NCI-H2029 treated with DMSO at 0.1 percent for 48 hours (cell line): ENCODE results near the gene SLC35E4.
"Not testable (repeated sequence)": the region's sequence is repeated elsewhere in the genome, so short reads cannot be mapped to it uniquely, and the experiment has no call there.

Experiments used
- DNase-seq: peaks from one replicate; lab custom pipeline; 2025; lab: John Stamatoyannopoulos, UW

Gene SLC35E4

DNA sequence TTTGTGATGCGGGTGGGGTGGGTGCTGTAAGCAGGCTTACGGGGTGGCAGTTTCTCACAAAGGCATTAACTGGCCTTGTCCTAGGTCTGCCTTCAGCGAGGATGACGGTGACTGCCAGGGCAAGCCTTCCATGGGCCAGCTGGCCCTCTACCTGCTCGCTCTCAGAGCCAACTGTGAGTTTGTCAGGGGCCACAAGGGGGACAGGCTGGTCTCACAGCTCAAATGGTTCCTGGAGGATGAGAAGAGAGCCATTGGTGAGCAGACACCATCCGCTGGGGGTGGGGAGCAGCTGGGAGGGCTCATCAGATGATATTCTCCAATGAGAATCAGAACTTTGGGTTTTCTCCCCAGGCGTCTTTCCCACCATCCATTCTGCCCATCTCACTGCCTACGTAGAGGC is 22.8 kb upstream of the SLC35E4 start:
- no peak for DNase-seq

DNA sequence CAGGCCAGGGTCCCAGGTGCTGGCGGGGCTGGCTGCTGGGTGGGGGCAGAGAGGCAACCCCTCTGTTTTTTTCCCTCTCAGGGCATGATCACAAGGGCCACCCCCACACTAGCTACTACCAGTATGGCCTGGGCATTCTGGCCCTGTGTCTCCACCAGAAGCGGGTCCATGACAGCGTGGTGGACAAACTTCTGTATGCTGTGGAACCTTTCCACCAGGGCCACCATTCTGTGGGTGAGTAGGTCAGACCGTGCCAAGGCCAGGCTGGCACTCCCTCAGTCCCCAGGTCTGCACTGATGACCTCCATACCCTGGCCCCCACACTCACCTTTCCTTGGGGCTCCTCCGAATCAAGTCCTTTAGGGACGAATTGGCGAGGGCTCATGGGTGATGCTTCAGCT is 21.3 kb upstream of the SLC35E4 start:
- DNase-seq: no peak

DNA sequence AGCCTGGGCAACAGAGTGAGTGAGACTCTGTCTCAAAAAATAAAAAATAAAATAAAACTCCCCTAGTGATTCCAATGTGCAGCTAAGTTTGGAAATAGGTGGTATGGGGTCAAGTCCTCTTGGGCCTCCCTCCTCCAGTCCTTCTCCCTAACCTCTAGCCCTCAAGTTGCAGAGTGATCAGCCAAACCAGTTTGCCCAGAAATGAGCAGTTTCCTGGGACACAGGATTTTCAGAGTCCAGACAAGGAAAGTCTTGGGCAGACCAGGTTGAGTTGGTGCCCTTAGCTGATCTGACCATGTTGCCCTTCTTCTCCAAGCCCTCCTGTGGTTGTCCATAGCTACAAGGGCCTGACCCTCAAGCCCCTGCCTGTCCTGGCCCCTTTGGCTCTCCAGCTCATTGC is 20.7 kb upstream of the SLC35E4 start:
- DNase-seq: no peak

DNA sequence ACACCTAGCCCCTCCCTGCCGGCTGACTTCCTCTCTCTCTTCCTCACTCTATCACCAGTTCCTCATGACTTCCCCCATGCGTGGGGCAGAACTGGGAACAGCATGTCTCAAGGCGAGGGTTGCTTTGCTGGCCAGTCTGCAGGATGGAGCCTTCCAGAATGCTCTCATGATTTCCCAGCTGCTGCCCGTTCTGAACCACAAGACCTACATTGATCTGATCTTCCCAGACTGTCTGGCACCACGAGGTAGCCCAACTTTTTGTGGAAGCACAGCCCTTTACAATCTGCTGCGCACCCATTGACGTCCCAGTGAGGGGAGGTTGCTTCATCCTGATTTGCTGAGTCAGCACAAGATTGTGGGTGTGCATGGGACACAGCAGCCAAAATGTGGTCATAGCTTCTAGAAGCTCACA is 20.0 kb upstream of the SLC35E4 start:
- no peak for DNase-seq

DNA sequence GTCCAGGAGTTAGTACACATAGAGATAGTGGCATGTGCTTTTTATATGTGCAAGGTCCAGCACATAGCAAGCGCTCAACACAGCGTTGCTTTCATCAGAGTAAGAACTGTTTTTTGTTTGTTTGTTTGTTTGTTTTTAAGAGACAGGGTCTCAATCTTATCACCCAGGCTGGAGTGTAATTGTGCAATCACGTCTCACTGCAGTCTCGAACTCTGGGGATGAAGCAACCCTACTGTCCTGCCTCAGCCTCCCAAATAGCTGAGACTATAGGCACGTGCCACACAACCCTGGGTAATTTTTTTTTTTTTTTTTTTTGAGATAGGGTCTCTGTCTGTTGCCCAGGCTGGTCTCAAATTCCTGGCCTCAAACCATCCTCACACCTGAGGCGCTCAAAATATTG is 17.8 kb upstream of the SLC35E4 start:
- no peak for DNase-seq

DNA sequence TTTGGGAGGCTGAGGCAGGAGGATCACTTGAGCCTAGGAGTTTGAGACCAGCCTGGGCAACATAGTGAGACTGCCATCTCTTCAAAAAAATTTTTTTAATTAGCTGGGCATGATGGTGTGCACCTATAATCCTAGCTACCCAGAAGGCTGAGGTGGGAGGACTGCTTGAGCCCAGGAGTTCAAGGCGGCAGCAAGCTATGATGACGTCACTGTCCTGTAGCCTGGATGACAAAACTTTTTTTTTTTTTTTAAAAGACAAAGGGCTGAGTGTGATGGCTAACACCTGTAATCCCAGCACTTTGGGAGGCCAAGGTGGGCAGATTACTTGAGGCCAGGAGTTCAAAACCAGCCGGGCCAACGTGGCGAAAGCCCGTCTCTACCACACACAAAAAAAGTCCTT is 15.7 kb upstream of the SLC35E4 start:
- not testable (repeated sequence) for DNase-seq

DNA sequence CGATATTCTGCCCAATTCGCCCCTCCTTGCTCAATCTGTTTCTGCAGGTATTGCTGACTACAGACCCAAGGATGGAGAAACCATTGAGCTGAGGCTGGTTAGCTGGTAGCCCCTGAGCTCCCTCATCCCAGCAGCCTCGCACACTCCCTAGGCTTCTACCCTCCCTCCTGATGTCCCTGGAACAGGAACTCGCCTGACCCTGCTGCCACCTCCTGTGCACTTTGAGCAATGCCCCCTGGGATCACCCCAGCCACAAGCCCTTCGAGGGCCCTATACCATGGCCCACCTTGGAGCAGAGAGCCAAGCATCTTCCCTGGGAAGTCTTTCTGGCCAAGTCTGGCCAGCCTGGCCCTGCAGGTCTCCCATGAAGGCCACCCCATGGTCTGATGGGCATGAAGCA is 9.2 kb upstream of the SLC35E4 start:
- DNase-seq: no peak

DNA sequence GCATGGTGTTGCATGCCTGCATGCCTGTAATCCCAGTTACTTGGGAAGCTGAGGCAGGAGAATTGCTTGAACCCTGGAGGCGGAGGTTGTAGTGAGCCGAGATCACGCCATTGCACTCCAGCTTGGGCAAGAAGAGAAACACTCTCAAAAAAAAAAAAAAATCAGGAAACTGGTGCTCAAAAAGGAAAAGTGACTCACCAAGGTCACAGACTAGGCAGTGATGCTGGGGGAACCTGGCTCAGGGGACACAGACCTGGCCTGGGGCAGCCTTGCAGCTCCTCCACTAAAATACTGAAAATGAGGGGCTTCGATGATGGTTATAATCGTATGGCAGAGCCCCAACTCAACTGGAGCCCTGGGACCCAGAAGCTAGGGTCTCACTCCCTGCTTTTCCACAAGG is 8.1 kb upstream of the SLC35E4 start:
- no peak for DNase-seq

DNA sequence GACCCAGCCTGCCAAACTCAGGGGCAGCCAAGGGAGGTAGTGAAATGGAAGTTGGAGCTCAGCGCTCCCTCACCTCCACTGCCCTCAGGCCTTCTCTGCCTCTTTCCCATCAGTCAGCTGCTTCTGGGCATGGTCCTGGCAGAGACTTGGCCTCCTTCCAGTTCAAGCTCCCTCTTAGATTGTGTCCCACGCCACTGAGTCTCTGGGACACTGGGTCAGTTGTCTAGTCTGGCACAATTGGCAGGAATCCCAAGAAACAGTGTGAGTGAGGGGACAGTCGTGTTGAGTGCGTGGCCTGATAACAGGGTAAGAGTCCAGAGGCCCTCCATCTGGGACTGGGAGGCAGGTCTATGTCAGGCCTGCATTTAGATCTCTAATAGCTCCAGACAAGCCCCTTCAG is 7.1 kb upstream of the SLC35E4 start:
- peak; percentile 9 for DNase-seq

DNA sequence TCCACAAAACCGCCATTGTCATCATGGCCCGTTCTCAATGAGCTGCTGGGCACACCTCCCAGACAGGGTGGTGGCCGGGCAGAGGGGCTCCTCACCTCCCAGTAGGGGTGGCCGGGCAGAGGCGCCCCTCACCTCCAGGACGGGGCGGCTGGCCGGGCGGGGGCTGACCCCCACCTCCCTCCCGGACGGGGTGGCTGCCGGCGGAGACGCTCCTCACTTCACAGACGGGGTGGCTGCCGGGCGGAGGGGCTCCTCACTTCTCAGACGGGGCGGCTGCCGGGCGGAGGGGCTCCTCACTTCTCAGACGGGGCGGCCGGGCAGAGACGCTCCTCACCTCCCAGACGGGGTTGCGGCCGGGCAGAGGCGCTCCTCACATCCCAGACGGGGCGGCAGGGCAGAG is 4.1 kb upstream of the SLC35E4 start:
- not testable (repeated sequence) for DNase-seq

DNA sequence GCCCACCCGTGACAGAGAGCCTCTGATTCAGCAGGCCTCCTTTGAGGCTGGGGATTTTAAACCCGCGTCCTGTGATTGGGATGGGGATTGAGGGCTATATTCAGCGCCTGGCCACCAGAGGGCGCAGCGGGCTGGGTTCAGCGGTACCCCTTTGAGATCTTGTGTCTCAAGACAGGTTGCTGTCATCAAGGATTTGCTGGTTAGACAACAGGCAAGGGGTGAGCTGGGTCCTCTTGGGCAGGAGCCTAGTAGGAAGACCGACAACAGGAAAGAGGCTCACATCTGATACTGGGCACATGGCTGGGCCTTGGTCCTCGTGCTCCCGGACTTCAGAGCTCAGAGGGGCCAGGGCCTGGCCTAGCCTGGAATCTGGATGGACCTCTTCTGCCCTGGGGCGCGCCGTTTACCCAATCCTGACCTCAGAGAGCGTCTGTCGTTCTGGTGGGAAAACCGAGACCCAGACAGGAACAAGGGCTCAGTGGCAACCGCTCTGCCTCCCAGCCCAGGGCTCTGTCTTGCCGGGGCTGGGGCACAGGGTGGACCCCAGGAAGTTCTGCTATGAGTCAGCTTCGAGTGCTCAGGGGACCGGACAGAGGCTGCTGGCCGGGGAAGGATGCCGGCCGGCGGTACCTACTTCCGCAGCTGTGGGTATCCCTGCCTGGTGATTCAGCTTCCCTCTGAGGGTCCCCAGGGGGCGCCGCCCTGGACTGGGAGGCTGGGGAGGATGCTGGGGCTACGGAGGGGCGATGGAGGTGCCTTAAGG is 929 bp upstream of the SLC35E4 start:
- peak; percentile 57 for DNase-seq

DNA sequence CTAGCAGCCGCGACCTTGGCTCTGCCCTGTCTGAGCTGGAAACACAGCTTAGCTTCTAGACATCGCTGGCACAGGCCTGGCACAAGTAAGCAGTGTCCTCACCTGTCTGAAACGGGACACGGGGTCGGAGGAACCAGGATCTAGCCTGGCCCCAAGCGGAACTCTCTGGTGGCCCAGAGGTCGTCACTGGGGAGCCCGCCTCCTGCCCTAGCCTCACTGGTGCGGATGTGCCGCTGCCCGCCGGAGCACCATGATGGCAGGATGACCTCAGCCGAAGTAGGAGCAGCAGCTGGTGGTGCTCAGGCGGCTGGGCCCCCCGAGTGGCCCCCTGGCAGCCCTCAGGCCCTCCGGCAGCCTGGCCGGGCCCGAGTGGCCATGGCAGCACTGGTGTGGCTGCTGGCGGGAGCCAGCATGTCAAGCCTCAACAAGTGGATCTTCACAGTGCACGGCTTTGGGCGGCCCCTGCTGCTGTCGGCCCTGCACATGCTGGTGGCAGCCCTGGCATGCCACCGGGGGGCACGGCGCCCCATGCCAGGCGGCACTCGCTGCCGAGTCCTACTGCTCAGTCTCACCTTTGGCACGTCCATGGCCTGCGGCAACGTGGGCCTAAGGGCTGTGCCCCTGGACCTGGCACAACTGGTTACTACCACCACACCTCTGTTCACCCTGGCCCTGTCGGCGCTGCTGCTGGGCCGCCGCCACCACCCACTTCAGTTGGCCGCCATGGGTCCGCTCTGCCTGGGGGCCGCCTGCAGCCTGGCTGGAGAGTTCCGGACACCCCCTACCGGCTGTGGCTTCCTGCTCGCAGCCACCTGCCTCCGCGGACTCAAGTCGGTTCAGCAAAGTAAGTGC is 871 bp downstream of the SLC35E4 start:
- DNase-seq: no peak

DNA sequence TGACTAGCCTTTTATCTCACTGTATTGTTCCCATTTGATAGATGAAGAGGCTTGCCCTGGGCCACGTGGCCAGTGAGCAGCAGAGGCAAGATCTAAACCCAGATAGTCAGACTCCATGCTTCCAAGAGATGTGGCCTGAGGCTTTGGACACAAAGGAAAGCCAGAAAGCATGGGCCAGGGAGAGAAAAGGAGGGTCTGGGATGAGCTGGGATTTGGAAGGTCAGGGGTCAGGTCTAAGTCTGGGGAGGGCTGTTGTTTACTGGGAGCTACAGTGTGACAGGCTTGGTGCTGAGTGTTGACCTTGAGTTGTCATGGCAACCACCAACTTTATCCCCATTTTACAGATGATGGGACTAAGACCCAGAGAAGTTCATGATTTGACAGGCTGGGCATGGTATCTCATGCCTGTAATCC is 2.1 kb downstream of the SLC35E4 start:
- no peak for DNase-seq

DNA sequence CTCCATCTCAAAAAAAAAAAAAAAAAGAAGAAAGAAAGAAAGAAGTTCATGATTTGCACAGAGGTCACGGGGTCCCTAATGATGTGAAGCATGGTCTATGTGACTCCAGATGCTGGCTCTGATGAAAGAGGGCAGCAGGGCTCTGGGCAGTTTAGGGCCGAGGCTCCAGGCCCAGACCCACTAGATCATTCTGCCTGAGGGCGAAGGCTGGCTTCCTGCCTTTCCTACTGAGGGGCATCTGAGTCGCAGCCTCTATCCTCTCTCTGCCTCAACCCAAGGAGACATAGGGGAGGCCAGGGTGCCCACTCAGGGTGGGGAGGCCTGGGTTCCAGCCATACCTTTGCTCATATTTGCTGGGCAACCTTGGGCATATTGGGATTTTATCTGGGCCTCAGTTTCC is 4.8 kb downstream of the SLC35E4 start:
- no peak for DNase-seq

DNA sequence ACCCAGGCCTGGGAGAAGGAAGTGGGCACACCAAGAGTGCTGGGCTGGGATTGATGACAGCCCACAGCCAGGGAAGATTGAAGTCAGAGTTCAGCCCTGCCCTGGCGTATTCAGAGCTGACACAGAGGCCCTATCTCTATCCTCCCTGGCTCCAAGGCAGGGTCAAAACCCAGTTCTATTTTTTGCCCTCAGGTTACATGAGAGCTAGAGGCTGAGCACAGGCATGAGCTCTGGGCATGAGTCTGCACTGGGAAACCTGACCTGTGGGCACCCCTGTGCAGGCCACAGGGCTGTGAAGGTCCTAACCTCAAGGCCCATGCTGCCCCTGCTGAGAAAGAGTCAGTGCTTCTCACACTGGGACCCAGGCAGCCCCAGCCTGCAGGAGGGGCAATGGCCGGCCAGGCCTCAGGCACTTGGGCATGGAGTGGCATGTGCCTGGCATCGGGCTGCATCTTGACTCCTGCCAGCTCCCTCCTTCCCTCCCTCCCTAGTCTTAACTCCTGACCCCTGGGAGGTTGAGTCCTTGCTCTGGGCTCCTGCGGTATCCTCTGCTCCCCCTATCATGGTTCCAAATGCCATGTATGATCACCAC is 5.4 kb downstream of the SLC35E4 start:
- DNase-seq: no peak

DNA sequence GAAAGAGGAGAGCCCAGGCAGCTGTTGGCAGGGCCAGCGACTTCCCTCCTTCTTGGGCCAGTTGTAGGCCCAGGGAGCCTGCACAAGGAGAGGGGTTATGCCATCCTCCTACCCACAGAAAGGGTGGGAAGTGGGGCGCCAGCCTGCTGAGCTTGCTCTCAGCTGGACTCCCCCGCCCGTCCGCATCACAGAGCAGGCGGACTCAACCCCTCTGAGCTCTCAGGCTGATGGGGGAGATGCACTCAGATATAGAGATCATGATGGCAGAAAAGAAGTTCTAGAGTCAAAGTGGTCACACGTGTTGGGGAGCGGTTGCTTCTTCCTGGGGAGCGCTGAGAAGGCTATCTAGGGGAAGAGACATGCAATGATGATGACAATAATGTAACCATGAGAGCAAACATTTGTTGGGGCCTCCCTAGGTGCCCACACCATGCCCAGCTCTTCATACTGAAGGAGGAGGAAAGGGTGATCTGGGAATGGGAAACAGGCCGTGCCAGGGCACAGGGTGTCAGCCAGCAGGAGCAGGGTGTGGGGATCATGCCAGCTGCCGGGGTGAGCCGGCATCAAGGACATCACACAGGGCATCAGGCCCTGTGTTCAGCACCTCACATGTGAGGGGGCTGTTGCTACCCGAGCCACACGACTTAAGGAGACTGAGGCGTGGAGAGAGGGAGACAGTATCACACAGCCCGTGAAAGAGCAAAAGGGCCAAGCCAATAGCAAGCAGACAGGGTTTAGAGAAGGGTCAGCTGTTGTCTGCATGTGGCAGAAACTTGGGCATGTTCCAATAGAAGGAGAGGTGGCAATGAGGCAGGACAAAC is 7.7 kb downstream of the SLC35E4 start:
- DNase-seq: no peak

DNA sequence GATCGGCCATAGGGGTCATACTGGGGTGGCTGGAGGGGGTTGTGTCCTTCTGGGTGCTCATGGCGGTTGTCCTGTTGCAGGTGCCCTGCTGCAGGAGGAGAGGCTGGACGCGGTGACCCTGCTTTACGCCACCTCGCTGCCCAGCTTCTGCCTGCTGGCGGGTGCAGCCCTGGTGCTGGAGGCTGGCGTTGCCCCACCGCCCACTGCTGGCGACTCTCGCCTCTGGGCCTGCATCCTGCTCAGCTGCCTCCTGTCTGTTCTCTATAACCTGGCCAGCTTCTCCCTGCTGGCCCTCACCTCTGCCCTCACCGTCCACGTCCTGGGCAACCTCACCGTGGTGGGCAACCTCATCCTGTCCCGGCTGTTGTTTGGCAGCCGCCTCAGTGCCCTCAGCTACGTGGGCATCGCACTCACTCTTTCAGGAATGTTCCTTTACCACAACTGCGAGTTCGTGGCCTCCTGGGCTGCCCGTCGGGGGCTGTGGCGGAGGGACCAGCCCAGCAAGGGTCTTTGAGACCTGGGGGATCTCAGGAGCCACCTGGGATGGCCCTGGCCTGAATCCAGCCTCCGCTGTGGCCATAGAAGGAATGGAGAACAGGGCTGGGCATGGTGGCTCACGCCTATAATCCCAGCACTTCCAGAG is 11.1 kb downstream of the SLC35E4 start:
- no peak for DNase-seq

DNA sequence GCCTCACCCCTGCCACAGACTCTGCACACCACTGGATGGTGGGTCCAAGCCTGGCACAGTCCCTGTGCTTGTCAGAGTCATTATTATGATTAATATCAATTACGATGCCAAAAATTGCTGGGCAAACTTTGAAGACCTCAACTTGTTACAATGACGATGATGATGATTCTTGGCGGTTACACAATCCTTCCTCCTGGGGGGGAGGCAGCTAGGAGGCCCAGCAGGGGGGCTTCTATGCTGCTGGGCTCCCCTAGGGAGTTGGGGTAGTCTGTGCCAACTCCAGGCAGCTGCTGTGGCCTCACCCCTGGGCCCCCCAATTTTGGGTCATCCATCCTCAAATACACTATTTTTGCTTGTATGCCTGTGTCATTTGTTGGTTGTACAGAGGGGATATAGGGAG is 12.0 kb downstream of the SLC35E4 start:
- no peak for DNase-seq

DNA sequence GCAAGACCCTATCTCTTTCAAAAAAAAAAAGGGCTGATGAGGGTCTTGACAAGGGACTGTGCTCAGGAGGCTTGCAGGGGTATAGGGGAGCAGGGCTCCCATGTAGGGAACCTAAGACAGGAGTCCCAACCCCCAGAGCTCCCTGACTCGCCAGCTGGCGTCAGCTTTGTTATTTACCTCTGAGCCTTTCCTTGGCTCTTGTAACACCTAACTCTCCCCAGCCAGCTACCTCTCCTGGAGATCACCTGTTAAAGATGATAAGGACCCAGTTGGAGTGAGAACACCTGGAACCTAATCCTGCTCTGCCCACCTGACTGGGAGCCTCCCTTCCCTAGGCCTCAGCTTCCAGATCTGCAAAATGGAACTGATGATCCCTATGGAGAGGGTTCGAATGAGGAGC is 13.2 kb downstream of the SLC35E4 start:
- peak; percentile 2 for DNase-seq

DNA sequence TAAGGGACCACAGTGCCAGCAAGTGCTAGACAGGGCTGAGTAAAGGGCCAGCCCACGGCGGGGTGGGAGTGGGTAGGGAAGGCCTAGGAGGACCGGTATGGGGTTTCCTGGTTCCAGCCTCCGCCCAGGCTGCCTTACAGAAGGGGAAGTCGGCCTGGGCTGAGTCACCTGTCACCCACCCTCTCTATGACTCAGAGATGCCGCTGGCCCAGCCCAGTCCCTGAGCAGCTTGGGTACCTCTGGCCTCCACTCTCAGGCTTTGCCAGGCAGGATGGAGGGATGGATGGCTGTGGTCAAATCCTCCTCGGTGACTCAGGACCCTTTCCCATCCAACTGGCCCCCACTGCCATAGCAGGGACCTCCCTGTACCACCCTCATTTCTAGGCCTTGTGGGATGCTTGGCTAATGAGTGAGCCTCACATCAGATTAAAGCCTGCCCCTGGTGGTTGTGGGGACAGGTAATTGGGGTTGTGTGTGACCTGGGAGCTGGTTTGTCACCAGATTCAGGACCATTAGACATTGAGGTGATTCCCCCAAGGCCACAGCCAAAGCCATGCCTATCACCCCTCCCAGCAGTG is 13.9 kb downstream of the SLC35E4 start:
- no peak for DNase-seq

DNA sequence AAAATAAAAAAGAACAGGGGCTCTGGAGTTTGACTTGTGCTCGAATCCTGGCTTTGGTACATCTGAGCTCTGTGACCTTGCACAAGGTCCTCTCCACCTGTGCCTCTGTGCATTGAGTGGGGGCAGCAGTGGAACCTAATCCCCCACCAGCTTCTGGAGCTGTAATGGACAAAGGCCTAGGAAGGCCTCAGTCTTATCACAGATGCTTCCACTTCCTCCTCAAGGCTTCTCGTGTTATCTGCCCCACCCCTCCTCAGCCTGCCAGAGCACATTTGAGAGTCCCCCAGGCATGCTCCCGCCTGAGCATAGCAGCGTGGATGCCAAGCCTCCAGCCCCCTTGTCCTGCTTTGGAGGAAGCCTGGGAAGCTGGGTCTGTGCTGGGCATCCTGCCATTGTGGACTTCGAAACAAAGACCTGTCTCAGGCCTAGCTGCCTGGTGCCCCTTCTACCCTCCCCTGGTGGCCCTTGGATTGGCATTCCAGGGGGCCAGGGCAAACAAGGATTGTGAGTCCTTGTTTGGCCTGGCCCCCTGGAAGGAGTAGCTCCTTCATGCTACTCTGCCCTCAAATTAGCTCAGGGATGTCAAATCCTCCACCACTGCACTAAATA is 15.0 kb downstream of the SLC35E4 start:
- DNase-seq: no peak
